ENCODE results near the gene TVP23A.

TVP23A gene

GRCh38 chr16:10760858-10761257, 57.7 kb downstream of the TVP23A start:
- Histone ChIP-seq H3K4me1 (ENCODE audit: control insufficient read depth, insufficient read depth, low read length) (no peaks in the 10 kb centered on the region), H3K4me3 (ENCODE audit: low read depth, low read length) (no peak overlapping the region), H3K9me3 (ENCODE audit: control insufficient read depth, insufficient read depth, low read depth, low read length) (no peaks in the 10 kb centered on the region), H3K27ac (ENCODE audit: extremely low read depth, low read depth, low read length) (no peak overlapping the region), H3K36me3 (ENCODE audit: control insufficient read depth in 2 of 2, insufficient read depth in 1 of 2, low read length in 2 of 2) (peaks cover 8 to 88% of the 10 kb centered on the region in 2 experiments; a peak in 2 of 3 replicates)
- TF ChIP-seq ZNF701 (tag by site-specific recombination; IDR thresholded peaks at IDR 0.05): no peak
- TF ChIP-seq ZBTB8A (tag by site-specific recombination; IDR thresholded peaks at IDR 0.05): no peak
- TF ChIP-seq REPIN1 (tag by site-specific recombination; IDR thresholded peaks at IDR 0.05; ENCODE audit: low read depth): no peak
- TF ChIP-seq ZNF830 (tag by site-specific recombination; IDR thresholded peaks at IDR 0.05; ENCODE audit: low read depth): no peak
- TF ChIP-seq ZNF664 (tag by site-specific recombination; IDR thresholded peaks at IDR 0.05): no peak
- no peak for TF ChIP-seq KLF1 (tag by site-specific recombination; IDR thresholded peaks at IDR 0.05)
- ChIA-PET CTCF (interaction anchor here (0.6 to 0.7 kb wide), 2 partner anchors 19 to 158 kb away, joined by 3 to 4 read pairs; no protein-coding TSS in a partner anchor), POLR2A (no interaction called here)

DNA sequence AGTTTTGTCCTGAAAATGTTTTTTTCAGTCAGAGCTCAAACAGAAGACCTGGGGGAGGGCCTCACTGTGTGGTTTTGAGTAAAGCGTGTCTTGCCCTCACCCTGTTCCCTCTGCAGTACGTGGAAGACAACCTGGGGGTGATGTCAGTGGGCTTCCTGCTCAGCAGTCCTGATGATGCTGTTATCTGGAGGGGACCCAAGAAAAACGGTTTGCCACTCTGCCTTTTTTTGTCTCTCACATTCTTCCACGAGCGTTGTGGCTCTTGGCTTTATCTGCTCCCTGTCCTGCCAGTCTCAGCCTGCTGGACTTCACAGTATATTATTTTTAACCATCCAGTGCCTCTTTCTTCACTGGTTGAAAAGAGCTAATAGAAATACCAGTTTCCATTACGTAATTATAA, 62.0 kb downstream of the TVP23A start:
- Histone ChIP-seq H3K27ac (ENCODE audit: extremely low read depth, low read depth, low read length) (no peak overlapping the region), H3K9me3 (ENCODE audit: control insufficient read depth, insufficient read depth, low read depth, low read length) (no peaks in the 10 kb centered on the region), H3K4me3 (ENCODE audit: low read depth, low read length) (no peak overlapping the region), H3K4me1 (ENCODE audit: control insufficient read depth, insufficient read depth, low read length) (no peaks in the 10 kb centered on the region), H3K36me3 (ENCODE audit: control insufficient read depth in 2 of 2, insufficient read depth in 1 of 2, low read length in 2 of 2) (peaks cover 8 to 69% of the 10 kb centered on the region in 2 experiments; a peak in 2 of 3 replicates)
- POLR2A ChIA-PET: no interaction called here
- CTCF ChIA-PET: interaction anchor here (0.6 to 0.9 kb wide), 2 partner anchors 239 to 241 kb away, joined by 3 to 8 read pairs; no protein-coding TSS in a partner anchor
- TF ChIP-seq FEZF1 (tag by site-specific recombination; IDR thresholded peaks at IDR 0.05): peak; percentile 69
- TF ChIP-seq ZNF529 (tag by site-specific recombination; IDR thresholded peaks at IDR 0.05; ENCODE audit: insufficient replicate concordance): no peak

DNA sequence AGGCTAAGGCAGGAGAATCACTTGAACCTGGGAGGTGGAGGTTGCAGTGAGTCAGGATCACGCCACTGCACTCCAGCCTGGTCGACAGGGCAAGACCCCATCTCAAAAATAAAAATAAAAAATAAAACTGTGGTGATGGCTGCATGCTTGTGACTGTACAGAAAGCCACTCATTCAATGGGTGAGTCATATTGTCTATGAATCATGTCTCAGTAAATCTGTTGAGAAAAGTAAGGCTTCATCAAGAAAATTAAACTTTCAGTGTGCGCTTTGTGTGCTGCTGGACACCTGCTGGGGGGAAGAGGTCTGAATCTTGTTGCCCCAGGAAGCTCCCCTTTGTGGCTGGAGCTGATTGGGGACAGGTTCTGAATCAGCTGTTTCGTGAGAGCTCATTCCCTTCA, 63.7 kb downstream of the TVP23A start:
- POLR2A ChIA-PET: interaction anchor here (1.0 kb wide), 1 partner anchor 11 kb away, joined by 4 read pairs; the partner anchor contains the start of gene NUBP1
- peaks cover 4 to 64% of the 10 kb centered on the region in 2 experiments; a peak in 2 of 3 replicates for H3K36me3 ChIP-seq (ENCODE audit: control insufficient read depth in 2 of 2, insufficient read depth in 1 of 2, low read length in 2 of 2)
- CTCF ChIA-PET: interaction anchor here (0.5 to 1.4 kb wide), 2 partner anchors 88 to 234 kb away, joined by 3 read pairs; no protein-coding TSS in a partner anchor
- TF ChIP-seq, protein P1, sequence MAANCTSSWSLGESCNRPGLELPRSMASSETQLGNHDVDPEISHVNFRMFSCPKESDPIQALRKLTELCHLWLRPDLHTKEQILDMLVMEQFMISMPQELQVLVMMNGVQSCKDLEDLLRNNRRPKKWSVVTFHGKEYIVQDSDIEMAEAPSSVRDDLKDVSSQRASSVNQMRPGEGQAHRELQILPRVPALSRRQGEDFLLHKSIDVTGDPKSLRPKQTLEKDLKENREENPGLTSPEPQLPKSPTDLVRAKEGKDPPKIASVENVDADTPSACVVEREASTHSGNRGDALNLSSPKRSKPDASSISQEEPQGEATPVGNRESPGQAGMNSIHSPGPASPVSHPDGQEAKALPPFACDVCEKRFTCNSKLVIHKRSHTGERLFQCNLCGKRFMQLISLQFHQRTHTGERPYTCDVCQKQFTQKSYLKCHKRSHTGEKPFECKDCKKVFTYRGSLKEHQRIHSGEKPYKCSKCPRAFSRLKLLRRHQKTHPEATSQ (tag by site-specific recombination; IDR thresholded peaks at IDR 0.05): no peak
- TF ChIP-seq HIC1 (tag by site-specific recombination; IDR thresholded peaks at IDR 0.05): 0 out of 2 replicates have a peak, but pooled peaks have one; percentile 20
- TF ChIP-seq, protein P2, sequence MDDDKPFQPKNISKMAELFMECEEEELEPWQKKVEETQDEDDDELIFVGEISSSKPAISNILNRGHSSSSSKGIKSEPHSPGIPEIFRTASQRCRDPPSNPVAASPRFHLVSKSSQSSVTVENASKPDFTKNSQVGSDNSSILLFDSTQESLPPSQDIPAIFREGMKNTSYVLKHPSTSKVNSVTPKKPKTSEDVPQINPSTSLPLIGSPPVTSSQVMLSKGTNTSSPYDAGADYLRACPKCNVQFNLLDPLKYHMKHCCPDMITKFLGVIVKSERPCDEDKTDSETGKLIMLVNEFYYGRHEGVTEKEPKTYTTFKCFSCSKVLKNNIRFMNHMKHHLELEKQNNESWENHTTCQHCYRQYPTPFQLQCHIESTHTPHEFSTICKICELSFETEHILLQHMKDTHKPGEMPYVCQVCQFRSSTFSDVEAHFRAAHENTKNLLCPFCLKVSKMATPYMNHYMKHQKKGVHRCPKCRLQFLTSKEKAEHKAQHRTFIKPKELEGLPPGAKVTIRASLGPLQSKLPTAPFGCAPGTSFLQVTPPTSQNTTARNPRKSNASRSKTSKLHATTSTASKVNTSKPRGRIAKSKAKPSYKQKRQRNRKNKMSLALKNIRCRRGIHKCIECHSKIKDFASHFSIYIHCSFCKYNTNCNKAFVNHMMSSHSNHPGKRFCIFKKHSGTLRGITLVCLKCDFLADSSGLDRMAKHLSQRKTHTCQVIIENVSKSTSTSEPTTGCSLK (tag by site-specific recombination; IDR thresholded peaks at IDR 0.05): no peak
- no peak for TF ChIP-seq SETDB1 (IDR thresholded peaks at IDR 0.05; ENCODE audit: insufficient read length, low read length)
- no peaks in the 10 kb centered on the region for H3K4me1 ChIP-seq (ENCODE audit: control insufficient read depth, insufficient read depth, low read length)
- no peak overlapping the region for H3K4me3 ChIP-seq (ENCODE audit: low read depth, low read length)
- H3K27ac ChIP-seq (ENCODE audit: extremely low read depth, low read depth, low read length): no peak overlapping the region
- no peaks in the 10 kb centered on the region for H3K9me3 ChIP-seq (ENCODE audit: control insufficient read depth, insufficient read depth, low read depth, low read length)

All from HEK293 (cell line).